HG02870 (cell line): ENCODE data around the gene ABHD17C.
"Not testable (repeated sequence)": the region's sequence is repeated elsewhere in the genome, so short reads cannot be mapped to it uniquely, and the experiment has no call there.

Experiments
- ATAC-seq: cut with Tn5 transposase; IDR thresholded peaks from one replicate; pipeline ENCODE4 v1.9.1; 2021; ENCODE audit warnings: mild to moderate bottlenecking, moderate library complexity; ENCODE audit not compliant: unreplicated experiment

ABHD17C gene

GRCh38 chr15:80760960-80761359 is 65.8 kb downstream of the ABHD17C start:
- ATAC-seq = no peak

GRCh38 chr15:80761754-80762153 is 66.6 kb downstream of the ABHD17C start:
- ATAC-seq = no peak

DNA sequence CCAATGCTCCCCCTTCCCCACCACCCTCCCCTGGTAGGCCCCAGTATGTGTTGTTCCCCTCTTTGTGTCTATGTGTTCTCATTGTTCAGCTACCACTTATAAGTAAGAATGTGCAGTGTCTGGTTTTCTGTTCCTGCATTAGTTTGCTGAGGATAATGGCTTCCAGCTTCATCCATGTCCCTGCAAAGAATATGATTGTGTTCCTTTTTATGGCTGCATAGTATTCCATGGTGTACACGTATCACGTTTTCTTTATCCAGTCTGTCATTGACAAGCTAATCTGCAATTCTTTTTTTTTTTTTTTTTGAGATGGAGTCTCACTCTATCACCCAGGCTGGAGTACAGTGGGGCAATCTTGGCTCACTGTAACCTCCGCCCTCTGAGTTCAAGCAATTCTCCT is 68.1 kb downstream of the ABHD17C start:
- not testable (repeated sequence) for ATAC-seq

DNA sequence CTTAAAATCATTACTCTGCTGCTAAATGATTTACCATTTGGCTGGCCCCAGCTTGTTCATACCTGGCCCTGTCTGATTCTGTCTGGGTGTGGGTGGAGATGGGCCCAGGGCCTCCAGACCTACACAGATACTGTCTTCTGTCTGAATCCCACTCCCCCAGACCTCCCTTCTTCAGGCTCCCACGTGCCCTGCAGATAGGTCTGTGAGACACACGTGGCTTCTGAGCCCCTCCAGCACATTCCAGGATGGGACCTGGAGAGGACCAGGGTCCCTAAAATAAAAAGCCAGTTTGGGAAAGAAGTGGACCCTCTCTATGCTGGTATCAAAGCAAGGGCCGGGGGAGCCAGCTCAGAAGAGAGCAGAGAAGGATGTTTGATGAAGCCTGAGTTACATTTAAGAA is 69.4 kb downstream of the ABHD17C start:
- no peak for ATAC-seq

GRCh38 chr15:80766275-80766674 is 71.2 kb downstream of the ABHD17C start:
- ATAC-seq = no peak

DNA sequence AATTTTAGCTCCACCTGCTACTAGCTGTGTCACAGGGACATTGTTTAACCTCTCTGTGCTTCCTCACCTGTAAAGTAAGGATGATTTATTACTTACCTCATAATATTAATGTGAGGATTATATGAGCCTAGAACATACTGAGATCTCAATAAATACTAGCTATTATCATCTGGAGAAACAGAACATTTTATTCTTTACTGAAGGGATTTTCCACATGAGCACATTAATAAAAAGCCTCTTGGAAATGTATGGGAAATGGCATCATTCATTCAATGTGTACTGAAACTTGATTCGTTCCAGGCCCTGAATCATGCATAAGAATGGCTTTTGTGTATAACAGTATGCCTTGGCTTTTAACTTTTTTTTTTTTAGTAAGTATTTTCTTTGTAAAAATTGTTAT is 73.0 kb downstream of the ABHD17C start:
- no peak for ATAC-seq

DNA sequence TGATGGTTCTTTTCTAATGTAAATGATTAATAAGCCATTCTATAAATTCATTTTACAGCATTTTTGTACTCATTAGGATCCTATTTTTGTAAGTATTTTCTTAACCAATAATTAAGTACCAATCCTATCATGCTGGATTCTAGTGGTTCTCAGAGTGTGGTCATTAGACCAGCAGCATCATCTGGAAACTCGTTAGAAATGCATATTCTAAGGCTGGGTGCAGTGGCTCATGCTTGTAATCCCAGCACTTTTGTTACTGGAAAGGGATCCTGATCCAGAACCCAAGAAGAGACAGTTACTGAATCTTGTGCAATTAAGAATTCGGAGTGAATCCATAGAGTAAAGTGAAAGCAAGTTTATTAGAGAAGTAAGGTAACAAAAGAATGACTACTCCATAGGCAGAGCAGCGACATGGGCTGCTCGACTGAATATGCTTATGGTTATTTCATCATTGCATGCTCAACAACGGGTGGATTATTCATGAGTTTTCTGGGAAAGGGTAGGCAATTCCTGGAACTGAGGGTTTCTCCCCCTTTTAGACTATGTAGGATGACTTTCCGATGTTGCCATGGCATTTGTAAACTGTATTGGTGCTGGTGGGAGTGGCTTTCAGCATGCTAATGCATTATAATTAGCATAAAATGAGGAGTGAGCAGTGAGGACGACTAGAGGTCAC is 74.2 kb downstream of the ABHD17C start:
- no peak for ATAC-seq

DNA sequence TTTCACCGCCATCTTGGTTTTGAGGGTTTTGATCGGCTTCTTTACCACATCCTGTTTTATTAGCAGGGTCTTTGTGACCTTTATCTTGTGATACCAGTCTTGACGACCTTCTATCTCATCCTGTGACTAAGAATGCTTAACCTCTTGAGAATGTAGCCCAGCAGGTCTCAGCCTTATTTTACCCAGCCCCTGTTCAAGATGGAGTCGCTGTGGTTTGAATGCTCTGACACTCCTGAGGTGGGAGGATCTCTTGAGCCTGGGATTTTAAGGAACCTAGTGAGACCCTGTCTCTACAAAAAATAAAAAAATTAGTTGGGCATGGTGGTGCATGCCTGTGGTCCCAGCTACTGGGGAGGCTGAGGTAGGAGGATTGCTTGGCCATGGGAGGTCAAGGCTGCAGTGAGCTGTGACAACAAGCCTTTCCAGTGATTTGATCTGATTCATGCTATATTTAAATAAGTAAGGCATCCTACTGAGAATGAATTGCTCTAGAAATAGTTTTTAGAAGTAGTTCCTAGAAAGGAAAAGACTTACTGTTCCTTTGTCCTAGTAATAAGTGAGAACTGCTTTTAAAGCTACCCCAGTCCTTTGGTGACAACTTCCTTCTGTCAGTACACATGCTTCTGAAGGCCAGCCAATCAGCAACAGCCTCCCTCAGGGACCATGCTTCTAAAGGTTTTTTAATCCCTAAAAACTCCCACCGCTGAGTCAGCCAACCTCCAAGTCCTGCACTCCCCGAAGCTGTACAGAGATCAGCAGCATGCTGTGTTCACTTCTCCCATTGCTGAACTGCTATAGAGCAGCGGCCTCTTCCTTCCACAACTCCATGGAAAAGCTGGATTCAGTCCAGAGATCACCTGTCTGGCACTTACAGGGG is 75.0 kb downstream of the ABHD17C start:
- no peak for ATAC-seq

GRCh38 chr15:80773122-80773551 is 78.0 kb downstream of the ABHD17C start:
- ATAC-seq = no peak

DNA sequence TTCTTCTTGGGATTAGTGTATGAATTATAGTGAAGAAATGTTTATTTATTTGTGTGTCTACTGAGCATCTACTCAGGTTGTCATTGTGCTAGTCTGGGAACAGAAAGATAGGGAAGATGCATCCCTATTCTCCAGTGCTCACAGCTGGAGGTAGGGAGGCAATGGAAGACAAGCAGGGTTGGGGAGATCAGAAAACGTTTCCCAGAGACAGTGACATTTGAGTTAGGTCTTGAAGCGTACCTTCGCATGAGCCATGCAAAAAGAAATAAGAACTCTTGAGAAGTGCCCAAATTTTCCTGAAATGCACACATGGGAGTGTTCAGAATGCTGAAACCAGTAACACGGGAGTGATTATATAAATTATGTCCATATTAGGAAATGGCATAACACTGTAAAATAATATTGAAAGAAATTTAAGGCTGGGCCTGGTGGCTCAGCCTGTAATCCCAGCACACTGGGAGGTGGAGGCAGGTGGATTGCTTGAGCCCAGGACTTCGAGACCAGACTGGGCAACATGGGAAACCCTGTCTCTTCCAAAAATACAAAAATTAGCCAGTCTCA is 78.8 kb downstream of the ABHD17C start:
- no peak for ATAC-seq

DNA sequence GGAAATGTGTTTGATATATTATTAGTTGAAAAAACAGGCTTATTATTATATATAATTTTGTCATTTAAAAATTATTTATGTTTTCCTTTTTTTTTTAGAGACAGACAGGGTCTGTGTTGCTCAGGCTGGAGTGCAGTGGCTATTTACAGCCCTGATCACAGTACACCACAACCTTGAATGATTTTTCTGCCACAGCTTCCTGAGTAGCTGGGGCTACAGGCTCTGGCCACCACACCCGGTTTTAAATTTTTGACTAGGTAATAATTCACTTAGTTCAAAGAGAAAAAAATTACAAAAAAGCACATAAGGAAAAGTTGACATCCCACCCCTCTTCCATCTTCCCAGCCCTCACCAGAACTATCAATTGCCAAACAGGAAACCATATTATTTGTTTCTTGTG is 79.4 kb downstream of the ABHD17C start:
- no peak for ATAC-seq

GRCh38 chr15:80775338-80775737 is 80.2 kb downstream of the ABHD17C start:
- no peak for ATAC-seq

DNA sequence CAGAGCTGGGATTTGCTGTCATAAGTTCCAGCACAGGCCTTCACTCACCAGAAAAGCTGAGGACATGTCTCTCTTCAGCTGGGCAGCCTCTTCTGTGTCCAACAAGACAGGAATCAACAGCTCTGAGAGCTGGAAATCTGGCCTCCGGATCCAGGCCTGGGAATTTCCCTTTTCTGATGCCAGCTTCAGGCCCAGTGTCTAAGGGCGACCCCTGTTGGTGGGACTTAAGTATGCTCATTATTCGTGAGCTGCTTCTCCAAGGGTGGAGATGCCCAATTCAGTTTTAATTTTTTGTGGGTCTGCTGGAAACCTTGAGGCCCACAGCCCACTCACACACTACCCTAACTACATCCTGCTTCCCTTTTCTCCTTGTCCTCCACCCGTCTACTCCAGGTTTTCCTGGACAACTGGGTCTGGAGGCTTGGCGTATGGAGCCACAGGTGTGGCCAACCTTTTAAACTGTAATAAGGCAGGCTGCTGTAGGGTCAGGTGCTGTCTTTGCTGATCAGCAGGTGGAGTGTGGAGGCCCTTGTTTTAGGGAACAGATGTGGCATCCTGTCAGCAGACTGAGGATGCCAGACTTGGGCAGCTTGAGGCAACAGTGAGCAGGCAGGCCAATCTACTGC is 81.4 kb downstream of the ABHD17C start:
- no peak for ATAC-seq

DNA sequence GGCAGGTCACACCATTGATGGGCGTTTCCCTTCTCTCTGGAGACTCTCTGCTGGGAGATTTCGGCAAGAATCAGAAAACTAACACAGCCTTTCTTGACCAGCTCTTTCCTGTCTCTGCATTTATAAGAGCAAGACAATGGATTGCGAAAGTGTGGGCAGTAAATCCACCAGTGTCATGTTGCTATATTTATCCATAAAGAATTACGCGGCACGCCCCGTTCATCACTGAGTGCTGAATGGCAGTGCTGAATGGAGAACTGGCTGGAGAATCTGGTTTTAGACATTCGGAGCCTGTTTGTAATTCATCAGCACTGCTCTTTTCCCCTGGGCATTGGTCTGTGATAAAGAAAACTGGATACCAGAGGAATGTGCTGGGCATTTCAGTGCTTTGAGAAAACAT is 82.0 kb downstream of the ABHD17C start:
- no peak for ATAC-seq

DNA sequence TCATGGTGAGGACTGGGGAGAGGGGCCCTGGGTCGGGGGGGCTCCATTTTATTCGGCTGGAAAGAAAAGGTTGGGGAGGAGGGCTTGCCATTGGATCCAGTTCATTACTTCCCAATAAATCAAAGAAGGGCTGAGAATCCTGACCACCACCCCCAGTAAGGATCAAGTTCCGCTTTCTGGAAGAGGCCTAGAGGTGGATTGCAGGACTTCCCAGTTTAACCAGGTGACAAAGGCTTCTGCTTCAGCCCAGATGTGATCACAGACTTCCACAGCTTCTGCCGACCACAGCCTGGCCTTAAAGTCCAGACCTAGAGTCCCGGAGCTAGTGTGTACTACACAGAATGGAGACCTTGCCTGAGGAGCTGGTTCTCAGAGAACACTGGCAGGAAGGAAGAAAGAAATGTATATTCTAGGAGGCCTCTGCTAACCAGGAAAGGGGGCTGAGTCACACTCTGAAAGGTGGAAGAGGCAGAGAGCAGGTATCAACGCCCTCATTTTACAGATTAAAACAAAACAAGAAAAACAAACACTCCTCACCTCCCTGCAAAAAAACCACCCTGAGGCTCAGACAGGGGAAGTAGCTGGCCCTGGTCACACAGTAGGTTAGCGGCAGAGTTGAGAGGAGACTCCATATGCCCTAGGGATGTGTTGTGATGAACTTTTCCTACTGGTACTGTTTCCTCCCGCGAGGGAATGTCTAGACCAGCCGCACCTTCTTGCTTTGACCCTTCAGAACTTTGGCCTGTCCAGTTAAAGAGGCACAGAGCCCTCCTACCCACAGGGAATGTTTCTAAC is 82.9 kb downstream of the ABHD17C start:
- ATAC-seq = no peak

DNA sequence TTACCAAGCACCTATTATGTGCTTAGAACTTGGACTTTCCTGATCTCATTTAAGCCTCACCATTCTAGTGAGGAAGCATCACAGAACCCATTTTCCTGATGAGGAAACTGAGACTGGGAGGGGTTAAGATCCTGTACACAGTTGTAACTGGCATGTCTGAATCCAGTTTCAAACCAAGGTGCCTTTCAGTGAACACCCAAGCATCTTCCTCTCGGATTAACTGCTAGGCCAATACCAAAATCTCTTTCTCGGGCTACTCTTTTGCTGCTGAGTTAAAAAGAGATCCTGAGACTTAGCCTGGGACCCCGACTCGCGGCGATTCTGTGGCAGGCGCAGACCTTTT is 83.5 kb downstream of the ABHD17C start:
- no peak for ATAC-seq

- no peak for ATAC-seq
Measured at GRCh38 chr15:80778964-80779657, 84.0 kb downstream of the ABHD17C start, which contains the start of gene CEMIP. TSS of gene CEMIP (plus strand) at chr15:80779370. CDS start at chr15:80873880, 94,510 bp downstream.

DNA sequence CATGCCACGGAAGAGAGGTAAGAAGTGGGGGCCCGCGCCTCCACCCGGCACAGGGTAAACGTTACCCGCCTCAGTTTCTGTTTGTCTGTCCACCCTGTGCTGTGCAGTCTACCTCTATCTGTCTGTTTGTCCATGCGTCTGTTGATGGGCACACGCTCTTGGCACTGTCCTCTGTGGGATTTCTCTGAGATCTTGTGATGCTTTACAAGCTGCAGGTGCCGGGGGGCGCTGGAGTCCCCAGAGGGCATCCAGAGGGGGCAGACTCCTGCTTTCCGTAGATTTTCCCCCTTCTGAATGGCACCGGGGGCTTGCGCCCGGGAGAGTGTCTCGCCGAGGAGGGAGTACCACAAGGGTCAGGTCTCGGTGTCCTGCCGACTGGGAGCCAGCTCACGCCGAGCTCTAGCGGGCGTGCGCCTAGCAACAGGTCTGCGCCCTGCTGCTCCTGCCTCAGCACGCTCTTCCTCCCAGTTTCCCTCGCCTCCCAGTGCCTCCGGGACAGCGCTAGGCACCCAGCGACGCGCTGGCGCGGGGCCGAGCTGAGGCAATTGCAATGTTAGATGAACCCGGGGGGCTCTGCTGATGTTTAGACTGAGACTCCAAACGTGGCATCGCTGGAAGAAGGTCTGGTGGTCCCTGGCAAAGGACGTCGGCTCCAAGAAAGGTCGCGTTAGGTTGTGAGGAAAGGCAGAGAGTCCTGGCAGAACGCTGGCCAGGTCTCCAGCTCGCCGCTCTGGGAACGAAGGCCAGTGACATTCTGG is 84.7 kb downstream of the ABHD17C start:
- ATAC-seq = no peak
